ENCODE results near the gene PDE11A. TPM values are rescaled to one million over a fixed set of nuclear protein-coding genes. Genes with fewer than 3 reads are reported as not detected.

Gene PDE11A
- total and polyA plus RNA-seq, 4 donors = 1.0 to 5.9 (median 1.7) TPM

DNA sequence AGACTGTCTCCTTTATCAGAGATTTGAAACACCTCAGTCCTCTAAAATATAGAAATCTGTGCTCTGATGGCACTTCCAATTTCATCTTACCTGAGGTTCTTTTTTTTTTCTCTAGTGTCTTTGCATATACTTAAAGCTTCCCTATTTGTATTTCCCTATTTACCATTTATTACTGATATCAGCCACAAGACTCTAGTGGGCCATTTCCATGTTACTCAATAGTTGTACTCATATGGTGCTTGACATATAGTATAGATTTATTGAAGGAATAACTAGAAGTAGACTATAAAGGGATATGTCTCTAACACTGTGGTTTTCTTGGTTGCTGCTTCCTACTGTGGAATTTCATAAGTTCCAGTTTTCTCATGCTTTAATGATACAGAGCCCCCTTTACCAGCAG is 42.7 kb upstream of the PDE11A start:
- Histone ChIP-seq H3K36me3 (ENCODE audit: control insufficient read depth in 4 of 4, insufficient read depth in 3 of 4, low read depth in 1 of 4, low read length in 3 of 4) (peaks cover 4 to 16% (median 6%) of the 10 kb centered on the region in 4 donors), H3K9me3 (ENCODE audit: control insufficient read depth in 4 of 4, low read length in 3 of 4) (no peaks in the 10 kb centered on the region), H3K4me1 (ENCODE audit: control insufficient read depth in 4 of 4, insufficient read depth in 4 of 4, low read length in 3 of 4) (peaks cover 0 to 15% (median 7%) of the 10 kb centered on the region in 4 donors), H3K9ac (ENCODE audit: low read depth in 1 of 2, low read length in 2 of 2) (no peak overlapping the region), H3K27me3 (ENCODE audit: control insufficient read depth in 4 of 4, insufficient read depth in 4 of 4, low read length in 3 of 4) (no peaks in the 10 kb centered on the region), H3K4me3 (ENCODE audit: low read depth in 1 of 3, low read length in 3 of 3) (no peak overlapping the region), H3K27ac (ENCODE audit: low read depth in 1 of 2, low read length in 2 of 2) (no peak overlapping the region)
- DNase-seq (ENCODE audit: low spot score) = no peak
- TF ChIP-seq TAF1 (conservative IDR thresholded peaks at IDR 0.05) = no peak
- TF ChIP-seq SP1 (IDR thresholded peaks at IDR 0.05) = no peak
- no peak for TF ChIP-seq GABPA (IDR thresholded peaks at IDR 0.05 in 1 of 2, conservative IDR thresholded peaks at IDR 0.05 in 1 of 2)
- no peak for TF ChIP-seq FOXA1 (IDR thresholded peaks at IDR 0.05)
- TF ChIP-seq, protein P1, sequence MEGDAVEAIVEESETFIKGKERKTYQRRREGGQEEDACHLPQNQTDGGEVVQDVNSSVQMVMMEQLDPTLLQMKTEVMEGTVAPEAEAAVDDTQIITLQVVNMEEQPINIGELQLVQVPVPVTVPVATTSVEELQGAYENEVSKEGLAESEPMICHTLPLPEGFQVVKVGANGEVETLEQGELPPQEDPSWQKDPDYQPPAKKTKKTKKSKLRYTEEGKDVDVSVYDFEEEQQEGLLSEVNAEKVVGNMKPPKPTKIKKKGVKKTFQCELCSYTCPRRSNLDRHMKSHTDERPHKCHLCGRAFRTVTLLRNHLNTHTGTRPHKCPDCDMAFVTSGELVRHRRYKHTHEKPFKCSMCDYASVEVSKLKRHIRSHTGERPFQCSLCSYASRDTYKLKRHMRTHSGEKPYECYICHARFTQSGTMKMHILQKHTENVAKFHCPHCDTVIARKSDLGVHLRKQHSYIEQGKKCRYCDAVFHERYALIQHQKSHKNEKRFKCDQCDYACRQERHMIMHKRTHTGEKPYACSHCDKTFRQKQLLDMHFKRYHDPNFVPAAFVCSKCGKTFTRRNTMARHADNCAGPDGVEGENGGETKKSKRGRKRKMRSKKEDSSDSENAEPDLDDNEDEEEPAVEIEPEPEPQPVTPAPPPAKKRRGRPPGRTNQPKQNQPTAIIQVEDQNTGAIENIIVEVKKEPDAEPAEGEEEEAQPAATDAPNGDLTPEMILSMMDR (IDR thresholded peaks at IDR 0.05; ENCODE audit: low read depth, low read length, missing input control) = no peak
- no peak for TF ChIP-seq RAD21 (IDR thresholded peaks at IDR 0.05)
- no peak for TF ChIP-seq ATF3 (IDR thresholded peaks at IDR 0.05)
- no peak for TF ChIP-seq FOXA2 (IDR thresholded peaks at IDR 0.05)
- TF ChIP-seq, protein P2, sequence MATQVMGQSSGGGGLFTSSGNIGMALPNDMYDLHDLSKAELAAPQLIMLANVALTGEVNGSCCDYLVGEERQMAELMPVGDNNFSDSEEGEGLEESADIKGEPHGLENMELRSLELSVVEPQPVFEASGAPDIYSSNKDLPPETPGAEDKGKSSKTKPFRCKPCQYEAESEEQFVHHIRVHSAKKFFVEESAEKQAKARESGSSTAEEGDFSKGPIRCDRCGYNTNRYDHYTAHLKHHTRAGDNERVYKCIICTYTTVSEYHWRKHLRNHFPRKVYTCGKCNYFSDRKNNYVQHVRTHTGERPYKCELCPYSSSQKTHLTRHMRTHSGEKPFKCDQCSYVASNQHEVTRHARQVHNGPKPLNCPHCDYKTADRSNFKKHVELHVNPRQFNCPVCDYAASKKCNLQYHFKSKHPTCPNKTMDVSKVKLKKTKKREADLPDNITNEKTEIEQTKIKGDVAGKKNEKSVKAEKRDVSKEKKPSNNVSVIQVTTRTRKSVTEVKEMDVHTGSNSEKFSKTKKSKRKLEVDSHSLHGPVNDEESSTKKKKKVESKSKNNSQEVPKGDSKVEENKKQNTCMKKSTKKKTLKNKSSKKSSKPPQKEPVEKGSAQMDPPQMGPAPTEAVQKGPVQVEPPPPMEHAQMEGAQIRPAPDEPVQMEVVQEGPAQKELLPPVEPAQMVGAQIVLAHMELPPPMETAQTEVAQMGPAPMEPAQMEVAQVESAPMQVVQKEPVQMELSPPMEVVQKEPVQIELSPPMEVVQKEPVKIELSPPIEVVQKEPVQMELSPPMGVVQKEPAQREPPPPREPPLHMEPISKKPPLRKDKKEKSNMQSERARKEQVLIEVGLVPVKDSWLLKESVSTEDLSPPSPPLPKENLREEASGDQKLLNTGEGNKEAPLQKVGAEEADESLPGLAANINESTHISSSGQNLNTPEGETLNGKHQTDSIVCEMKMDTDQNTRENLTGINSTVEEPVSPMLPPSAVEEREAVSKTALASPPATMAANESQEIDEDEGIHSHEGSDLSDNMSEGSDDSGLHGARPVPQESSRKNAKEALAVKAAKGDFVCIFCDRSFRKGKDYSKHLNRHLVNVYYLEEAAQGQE (IDR thresholded peaks at IDR 0.05) = no peak
- no peak for TF ChIP-seq RXRA (IDR thresholded peaks at IDR 0.05)
- TF ChIP-seq NR2F2 (IDR thresholded peaks at IDR 0.05) = no peak
- no peak for TF ChIP-seq YY1 (IDR thresholded peaks at IDR 0.05)
- TF ChIP-seq, protein P3, sequence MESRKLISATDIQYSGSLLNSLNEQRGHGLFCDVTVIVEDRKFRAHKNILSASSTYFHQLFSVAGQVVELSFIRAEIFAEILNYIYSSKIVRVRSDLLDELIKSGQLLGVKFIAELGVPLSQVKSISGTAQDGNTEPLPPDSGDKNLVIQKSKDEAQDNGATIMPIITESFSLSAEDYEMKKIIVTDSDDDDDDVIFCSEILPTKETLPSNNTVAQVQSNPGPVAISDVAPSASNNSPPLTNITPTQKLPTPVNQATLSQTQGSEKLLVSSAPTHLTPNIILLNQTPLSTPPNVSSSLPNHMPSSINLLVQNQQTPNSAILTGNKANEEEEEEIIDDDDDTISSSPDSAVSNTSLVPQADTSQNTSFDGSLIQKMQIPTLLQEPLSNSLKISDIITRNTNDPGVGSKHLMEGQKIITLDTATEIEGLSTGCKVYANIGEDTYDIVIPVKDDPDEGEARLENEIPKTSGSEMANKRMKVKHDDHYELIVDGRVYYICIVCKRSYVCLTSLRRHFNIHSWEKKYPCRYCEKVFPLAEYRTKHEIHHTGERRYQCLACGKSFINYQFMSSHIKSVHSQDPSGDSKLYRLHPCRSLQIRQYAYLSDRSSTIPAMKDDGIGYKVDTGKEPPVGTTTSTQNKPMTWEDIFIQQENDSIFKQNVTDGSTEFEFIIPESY (IDR thresholded peaks at IDR 0.05) = no peak
- TF ChIP-seq, protein P4, sequence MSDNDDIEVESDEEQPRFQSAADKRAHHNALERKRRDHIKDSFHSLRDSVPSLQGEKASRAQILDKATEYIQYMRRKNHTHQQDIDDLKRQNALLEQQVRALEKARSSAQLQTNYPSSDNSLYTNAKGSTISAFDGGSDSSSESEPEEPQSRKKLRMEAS (IDR thresholded peaks at IDR 0.05) = no peak
- TF ChIP-seq HNF4G (IDR thresholded peaks at IDR 0.05) = no peak
- no peak for TF ChIP-seq HNF4A (conservative IDR thresholded peaks at IDR 0.05)

- Histone ChIP-seq H3K4me1 (ENCODE audit: control insufficient read depth in 4 of 4, insufficient read depth in 4 of 4, low read length in 3 of 4) (peaks cover 0 to 15% (median 7%) of the 10 kb centered on the region in 4 donors), H3K9ac (ENCODE audit: low read depth in 1 of 2, low read length in 2 of 2) (no peak overlapping the region), H3K27ac (ENCODE audit: low read depth in 1 of 2, low read length in 2 of 2) (no peak overlapping the region), H3K36me3 (ENCODE audit: control insufficient read depth in 4 of 4, insufficient read depth in 3 of 4, low read depth in 1 of 4, low read length in 3 of 4) (peaks cover 4 to 8% (median 5%) of the 10 kb centered on the region in 4 donors), H3K9me3 (ENCODE audit: control insufficient read depth in 4 of 4, low read length in 3 of 4) (no peaks in the 10 kb centered on the region), H3K4me3 (ENCODE audit: low read depth in 1 of 3, low read length in 3 of 3) (no peak overlapping the region), H3K27me3 (ENCODE audit: control insufficient read depth in 4 of 4, insufficient read depth in 4 of 4, low read length in 3 of 4) (no peaks in the 10 kb centered on the region)
- DNase-seq (ENCODE audit: low spot score) = no peak
- WGBS = 93% methylated on average over 2 of the region's 2 CpGs
- TF ChIP-seq ATF3 (IDR thresholded peaks at IDR 0.05) (no peak), GABPA (IDR thresholded peaks at IDR 0.05 in 1 of 2, conservative IDR thresholded peaks at IDR 0.05 in 1 of 2) (no peak)
- TF ChIP-seq, protein P2 (IDR thresholded peaks at IDR 0.05) = no peak
- TF ChIP-seq, protein P1 (IDR thresholded peaks at IDR 0.05; ENCODE audit: low read depth, low read length, missing input control) = no peak
Observed at GRCh38 chr2:178114462-178114861, 41.9 kb upstream of the PDE11A start.
